Ramos (cell line): Measurements from ENCODE around the gene NT5C1B.
"Not testable (repeated sequence)": the region's sequence is repeated elsewhere in the genome, so short reads cannot be mapped to it uniquely, and the experiment has no call there.

Experiments
- in situ Hi-C: fragments of 300-500 bp; cut with MboI; formaldehyde crosslinking; loops from one replicate; pipeline ENCODE4 v1.14.3; 2022; ENCODE audit warnings: low sequenced_read_pairs; ENCODE audit not compliant: unreplicated experiment

Gene NT5C1B

DNA sequence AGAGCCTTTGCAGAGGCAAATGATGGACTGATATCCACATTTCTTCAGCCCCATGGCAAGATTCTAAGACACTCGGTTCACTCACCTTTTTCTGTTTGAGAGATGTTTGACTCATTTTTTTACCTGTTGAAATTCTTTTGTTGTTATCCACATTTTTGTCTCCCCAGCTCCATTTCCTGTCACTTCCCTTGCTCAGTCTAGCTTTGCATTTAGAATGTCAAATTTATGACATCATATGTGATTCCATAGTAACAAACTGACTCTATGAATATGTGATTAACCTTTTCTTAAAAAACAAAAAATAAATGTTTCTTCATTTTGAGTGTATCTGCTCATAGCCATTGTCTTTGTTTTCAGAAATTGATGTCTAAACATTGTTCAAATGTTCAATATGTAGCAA, at the start of gene NT5C1B:
TSS of gene NT5C1B (minus strand) at position 216 of the 400 bp plus-strand sequence. CDS start at position 115, 101 bp downstream.
- in situ Hi-C loops, result no loop called here

GRCh38 chr2:18637196-18637595, 47.8 kb upstream of the NT5C1B start:
- in situ Hi-C loops, result no loop called here

- in situ Hi-C loops, result not testable (repeated sequence)
Observed at GRCh38 chr2:18632699-18633098, 43.3 kb upstream of the NT5C1B start.

DNA sequence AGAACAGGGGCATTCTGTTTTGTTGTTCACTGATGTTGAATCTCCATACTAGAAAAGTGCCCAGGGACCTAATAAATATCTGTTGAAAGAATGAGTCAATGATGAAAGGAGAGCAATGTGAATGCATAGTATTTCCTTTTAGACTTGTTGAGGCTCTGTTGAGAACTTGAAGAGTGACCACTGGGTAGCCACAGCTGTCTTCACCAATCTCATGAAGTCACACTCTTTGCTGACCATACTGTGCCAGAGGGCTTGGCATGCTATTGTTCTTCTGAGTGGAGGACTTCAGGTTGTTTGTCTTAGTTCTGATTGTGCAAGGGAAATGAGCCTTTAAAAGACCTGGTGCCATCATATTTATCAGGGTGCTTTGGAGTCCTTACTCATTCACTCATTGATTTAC, 41.6 kb upstream of the NT5C1B start:
- in situ Hi-C loops, result no loop called here

DNA sequence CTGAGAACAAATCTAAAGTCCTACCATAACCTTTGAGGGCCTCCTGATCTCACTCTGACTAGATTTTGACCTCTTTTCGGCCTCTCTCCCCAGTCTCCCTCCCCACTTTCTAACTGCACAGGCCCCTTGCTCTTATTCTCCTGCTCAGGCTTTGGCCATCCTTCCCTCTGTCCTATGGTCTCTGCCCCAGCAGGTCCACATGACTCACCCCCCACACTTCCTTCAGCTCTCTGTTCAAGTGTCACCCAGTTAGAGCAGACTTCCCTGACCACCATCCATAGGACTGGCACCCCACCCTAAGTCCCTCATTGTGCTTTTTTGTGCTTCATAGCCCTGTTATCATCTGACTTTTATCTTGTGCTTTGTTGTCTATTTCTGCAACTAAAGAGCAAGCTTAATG, 41.2 kb upstream of the NT5C1B start:
- in situ Hi-C loops, result no loop called here

GRCh38 chr2:18630101-18630500, 40.7 kb upstream of the NT5C1B start:
- in situ Hi-C loops, result no loop called here

- in situ Hi-C loops, result no loop called here
Observed at GRCh38 chr2:18626958-18627650, 37.7 kb upstream of the NT5C1B start.

DNA sequence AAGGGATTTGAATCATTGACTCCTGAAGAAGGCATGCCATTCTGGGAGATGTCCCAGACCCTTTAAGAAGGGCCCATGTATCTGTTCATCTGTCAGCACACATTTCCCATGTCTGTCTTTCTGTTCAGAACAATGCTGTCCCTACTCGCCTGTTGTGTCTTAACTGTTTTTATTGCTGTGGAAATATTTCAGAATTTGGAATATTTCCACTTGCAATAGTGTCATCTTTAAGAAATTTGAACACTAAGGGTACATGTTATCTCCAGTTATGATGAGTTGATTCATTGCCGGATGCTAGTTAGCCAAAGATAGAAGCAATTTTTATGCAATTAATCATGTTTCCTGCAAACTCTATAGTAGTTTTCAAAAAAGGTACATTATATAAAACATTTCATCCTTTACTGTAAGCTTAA, 36.9 kb upstream of the NT5C1B start:
- in situ Hi-C loops, result no loop called here

- in situ Hi-C loops, result no loop called here
Observed at GRCh38 chr2:18625563-18625962, 36.2 kb upstream of the NT5C1B start.

DNA sequence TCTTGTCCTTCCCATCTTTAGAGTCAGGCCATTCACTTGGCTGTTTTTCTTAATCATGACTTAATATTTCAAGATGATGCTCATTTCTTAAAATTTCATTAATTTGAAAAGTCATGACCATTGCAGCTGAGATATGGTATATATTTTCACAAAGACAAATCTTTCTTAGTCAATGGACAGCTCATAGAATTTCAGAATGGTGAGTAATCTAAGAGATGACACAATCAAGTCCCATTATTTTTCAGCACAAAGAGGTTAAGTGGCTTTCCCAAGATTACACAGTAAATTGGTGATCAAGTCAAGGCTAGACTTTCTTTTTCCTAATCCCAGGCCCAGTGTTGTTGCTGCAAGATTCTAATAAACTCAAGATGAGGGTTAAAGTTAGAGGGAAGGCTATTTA, 34.4 kb upstream of the NT5C1B start:
- in situ Hi-C loops, result no loop called here

DNA sequence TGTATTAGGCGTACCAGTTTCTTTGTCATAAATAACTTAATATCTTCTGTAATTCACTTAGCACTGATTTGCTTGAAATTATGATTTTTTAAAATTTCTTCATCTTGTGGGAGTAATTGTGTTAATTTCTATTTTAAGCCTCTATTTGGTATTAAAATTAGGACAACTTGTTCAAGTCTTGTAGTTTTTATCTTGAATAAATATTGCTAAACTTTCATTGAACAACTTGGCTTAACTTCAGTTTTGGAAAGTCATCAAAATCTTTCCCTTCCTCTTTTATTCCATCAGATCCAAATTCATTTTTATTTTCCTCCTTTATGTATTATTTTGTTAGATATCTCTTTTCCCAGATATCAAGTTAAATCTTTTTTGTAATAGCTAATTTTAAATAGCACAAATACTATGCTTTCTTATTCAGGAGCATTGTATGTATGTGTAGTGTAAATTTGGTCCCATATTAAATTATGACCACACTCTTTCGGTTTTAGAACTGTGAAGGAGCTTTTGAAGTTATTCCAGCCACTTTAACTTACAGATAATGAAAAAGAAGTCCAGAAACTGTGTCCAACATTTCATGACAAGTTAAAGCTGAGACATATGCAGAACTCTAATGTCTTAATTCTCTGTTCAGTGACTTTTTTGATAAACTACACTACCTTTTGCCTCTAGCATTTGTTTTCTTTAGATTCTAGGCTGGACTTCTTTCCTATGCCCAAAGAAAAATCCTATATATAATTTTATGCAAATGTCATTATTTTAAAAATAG, 31.7 kb upstream of the NT5C1B start:
- in situ Hi-C loops, result no loop called here

DNA sequence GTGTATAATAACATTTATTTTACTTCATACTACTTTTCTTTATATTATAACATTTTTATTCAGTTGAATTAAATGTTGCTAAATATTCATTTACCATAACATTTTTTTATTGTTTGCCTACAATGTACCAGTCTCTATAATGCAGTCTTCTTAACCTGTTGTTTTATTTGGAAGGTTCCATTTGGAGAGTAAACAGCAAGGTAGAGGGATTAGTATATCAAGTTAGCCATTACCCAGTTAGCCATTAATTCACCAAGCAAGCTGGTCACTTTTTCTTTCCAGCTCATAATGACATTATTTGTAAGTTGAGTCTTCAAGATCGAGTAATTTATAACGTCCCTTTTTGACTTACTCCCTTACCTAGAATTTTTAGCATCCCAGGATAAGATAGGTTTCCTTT, 29.7 kb upstream of the NT5C1B start:
- in situ Hi-C loops, result no loop called here

DNA sequence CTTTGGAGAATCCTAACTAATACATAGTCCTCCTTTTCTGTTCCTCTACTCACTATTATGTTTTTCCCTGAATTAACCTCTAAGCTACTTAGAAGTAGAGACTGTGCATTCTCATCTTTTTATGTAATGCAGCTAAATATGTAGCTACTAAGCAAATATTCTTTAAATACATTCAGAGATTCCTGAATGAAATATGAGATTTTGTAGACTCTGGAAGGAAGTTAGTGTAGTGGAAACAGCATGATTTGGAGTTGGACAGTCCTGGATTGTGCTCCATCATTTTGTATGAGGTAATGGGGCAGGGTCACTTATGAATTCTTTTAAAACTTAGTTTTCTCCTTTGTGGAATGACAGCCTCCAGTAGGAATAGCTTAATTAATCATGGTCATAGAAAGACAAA, 24.7 kb upstream of the NT5C1B start:
- in situ Hi-C loops, result no loop called here

DNA sequence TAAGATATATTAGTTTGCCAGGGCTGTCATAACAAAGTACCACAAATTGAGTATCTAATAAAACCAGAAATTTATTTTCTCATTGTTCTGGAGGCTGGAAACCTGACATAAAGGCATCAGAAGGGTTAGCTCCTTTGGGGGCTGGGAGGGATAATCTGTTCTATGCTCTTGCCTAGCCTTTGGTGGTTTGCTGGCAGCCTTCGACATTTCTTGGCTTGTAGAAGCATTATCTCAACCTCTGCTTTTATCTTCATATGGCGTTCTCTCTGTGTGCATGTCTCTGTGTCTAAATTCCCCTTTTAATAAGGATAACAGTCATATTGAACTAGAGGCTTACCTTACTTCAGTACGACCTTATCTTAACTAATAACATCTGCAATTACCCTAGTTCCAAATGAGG, 22.8 kb upstream of the NT5C1B start:
- in situ Hi-C loops, result no loop called here

- in situ Hi-C loops, result no loop called here
Observed at GRCh38 chr2:18611604-18612003, 22.2 kb upstream of the NT5C1B start.

GRCh38 chr2:18611184-18611583, 21.8 kb upstream of the NT5C1B start:
- in situ Hi-C loops, result no loop called here

- in situ Hi-C loops, result no loop called here
Observed at GRCh38 chr2:18610651-18611050, 21.3 kb upstream of the NT5C1B start.

DNA sequence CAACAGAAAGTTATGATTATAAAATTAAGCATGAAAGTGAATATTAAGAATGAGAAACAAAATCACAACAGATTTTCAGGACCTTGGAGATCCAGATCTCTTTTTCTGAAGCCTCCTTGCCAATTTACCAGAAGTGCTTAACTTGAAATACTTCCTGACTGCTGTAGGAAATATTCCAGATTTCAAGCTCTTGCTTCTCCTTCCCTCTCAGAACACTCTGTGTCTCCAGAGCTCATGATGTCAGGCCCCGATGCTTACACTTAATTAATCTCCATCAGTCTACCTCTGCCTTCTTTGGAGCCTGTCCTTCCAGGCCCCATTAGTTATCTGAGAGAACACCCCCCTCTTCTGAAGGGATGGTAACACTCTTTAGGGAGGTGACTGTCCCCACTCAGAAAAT, 20.7 kb upstream of the NT5C1B start:
- in situ Hi-C loops, result no loop called here

DNA sequence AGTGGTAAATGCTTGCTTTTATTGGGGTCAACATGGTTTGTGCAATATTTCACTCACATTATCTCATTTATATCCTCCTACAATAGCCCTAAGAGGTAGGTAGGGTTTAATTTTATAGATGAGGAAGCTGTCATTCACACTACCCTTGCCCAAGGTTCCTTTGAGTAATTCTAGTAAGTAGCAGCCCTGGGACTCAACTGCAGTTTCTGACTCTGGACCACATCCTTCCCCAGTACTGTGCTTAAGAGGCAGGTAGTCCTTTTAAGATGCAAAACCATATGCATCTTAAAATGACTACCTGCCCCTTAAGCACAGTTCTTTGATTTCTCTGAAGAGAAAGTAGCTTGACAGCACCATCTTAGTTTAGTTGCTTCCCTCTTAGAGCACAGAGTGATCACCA, 15.7 kb upstream of the NT5C1B start:
- in situ Hi-C loops, result no loop called here

- in situ Hi-C loops, result no loop called here
Observed at GRCh38 chr2:18604531-18604885, 15.1 kb upstream of the NT5C1B start.

DNA sequence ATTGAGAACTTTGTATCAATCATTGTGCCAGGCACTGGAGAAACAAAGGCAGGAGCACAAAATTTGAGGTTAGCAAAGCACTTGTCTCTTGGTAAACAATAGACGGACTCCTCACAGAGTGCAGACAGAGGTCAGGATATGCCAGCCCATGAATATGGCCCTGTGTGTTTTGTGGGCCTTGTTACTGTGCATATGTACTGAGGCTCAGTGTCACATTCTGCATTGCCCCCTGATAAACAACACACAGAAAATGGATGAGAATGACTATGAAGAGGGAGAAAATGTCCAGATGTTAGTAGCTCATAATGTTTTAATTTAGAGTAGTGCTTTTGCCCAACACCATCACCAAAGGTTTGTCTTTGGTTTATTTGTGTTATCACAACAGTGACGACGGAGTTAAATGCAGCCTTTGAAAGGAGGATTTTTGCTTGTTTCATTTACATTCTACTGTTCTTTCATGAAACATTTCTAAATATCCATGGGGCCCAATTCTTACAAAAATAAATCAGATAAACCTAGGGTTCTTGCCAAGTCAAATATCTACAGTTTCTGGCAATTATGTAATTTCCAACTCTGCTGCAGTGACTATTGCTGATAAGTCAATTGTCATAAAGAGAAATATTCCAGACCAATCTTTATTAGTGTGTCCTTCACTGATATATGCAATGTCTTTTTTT, 14.6 kb upstream of the NT5C1B start:
- in situ Hi-C loops, result no loop called here
